Measurements from ENCODE around the gene MAP7. TPM values are rescaled to one million over a fixed set of nuclear protein-coding genes. Genes with fewer than 3 reads are reported as not detected.

MAP7 gene
- total RNA-seq, 2 donors from 2014 or later, result 19.7 to 28.7 TPM

DNA sequence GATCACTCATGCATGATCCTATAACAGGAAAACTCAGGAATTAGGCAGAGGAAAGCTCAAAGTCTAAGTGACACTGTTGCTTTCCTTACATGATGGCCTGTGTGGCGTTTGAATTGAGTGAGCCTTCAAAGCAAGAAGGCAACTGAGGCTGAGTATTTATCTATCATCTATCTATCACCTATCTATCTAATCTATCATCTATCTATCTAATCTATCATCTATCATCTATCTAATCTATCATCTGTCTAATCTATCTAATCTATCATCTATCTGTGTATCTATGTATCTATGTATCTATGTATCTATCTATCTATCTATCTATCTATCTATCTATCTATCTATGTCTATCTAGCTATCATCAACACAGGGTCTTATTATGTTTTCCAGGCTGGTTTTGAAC is 218.8 kb downstream of the MAP7 start:
- ATAC-seq (no peak), DNase-seq (no peak)
- H3K4me1 ChIP-seq, result no peaks in the 10 kb centered on the region
- H3K9me3 ChIP-seq, result no peaks in the 10 kb centered on the region
- intact Hi-C loops (cut with DNase I), result no loop called here
- WGBS, 2 donors, result 67 to 76% methylated on average over 1 of the region's 1 CpG
- no peak overlapping the region for H3K4me3 ChIP-seq
- no peaks in the 10 kb centered on the region for H3K27me3 ChIP-seq
- H3K36me3 ChIP-seq (replicated peaks in 1 of 2; ENCODE audit: insufficient read depth in 1 of 2, low read depth in 2 of 2), result no peaks in the 10 kb centered on the region
- H3K27ac ChIP-seq, result no peak overlapping the region
- TF ChIP-seq, protein P1, sequence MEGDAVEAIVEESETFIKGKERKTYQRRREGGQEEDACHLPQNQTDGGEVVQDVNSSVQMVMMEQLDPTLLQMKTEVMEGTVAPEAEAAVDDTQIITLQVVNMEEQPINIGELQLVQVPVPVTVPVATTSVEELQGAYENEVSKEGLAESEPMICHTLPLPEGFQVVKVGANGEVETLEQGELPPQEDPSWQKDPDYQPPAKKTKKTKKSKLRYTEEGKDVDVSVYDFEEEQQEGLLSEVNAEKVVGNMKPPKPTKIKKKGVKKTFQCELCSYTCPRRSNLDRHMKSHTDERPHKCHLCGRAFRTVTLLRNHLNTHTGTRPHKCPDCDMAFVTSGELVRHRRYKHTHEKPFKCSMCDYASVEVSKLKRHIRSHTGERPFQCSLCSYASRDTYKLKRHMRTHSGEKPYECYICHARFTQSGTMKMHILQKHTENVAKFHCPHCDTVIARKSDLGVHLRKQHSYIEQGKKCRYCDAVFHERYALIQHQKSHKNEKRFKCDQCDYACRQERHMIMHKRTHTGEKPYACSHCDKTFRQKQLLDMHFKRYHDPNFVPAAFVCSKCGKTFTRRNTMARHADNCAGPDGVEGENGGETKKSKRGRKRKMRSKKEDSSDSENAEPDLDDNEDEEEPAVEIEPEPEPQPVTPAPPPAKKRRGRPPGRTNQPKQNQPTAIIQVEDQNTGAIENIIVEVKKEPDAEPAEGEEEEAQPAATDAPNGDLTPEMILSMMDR (IDR thresholded peaks at IDR 0.05), result no peak
- no peak for TF ChIP-seq POLR2A (IDR thresholded peaks at IDR 0.05)

DNA sequence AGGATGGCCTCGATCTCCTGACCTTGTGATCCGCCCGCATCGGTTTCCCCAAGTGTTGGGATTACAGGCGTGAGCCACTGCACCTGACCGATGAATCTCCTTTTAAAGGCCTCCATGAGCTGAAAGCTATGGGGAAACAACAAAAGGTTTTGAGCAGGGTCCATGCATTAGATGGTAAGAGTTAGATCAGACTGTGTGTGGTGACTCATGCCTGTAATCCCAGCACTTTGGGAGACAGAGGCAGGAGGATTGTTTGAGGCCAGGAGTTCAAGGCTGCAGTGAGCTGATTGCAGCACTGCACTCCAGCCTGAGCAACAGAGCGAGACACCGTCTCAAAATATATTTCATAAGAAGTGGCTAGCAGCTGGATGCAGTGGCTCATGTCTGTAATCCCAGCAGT is 219.6 kb downstream of the MAP7 start:
- intact Hi-C loops (cut with DNase I), result no loop called here

DNA sequence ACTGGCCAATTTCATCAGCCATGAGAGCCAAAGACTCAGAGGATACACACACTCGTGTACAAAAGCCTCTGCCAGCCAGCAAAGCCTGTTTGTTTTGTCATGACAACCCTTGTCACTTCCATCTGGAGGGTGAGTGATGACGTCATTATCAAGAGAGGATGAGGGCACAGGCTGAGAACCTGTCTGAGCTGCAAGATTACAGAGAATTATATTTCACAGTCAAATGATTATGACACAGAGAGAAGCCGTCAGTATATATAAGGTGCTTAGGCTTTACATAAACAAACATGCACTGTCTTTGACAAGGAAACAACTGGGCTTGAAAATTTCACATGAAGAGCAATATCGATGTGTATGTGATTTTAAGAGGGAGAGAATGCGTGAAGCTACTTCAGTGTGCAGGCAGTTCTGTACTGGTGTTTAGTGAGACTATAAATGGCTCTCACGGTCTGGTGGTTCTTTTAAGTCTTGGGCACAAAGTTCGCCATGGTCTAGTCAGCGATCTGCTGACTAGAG is 224.1 kb downstream of the MAP7 start:
- Histone ChIP-seq H3K9me3 (no peaks in the 10 kb centered on the region), H3K4me3 (no peak overlapping the region), H3K4me1 (no peaks in the 10 kb centered on the region), H3K27me3 (no peaks in the 10 kb centered on the region), H3K27ac (no peak overlapping the region), H3K36me3 (replicated peaks in 1 of 2; ENCODE audit: insufficient read depth in 1 of 2, low read depth in 2 of 2) (no peaks in the 10 kb centered on the region)
- peak in 1 of 4 donors; percentile 24 for DNase-seq
- TF ChIP-seq, protein P1 (IDR thresholded peaks at IDR 0.05), result no peak
- TF ChIP-seq POLR2A (IDR thresholded peaks at IDR 0.05), result no peak
- WGBS, 2 donors, result 63 to 69% methylated on average over 8 of the region's 8 CpGs
- ATAC-seq, result peak; percentile 35
- intact Hi-C loops (cut with DNase I), result no loop called here

More for the DNA sequence above, 219.6 kb downstream of the MAP7 start:
- TF ChIP-seq, protein P1 (IDR thresholded peaks at IDR 0.05), result no peak
- no peak for TF ChIP-seq POLR2A (IDR thresholded peaks at IDR 0.05)
- ATAC-seq (no peak), DNase-seq (no peak)
- no peaks in the 10 kb centered on the region for H3K9me3 ChIP-seq
- WGBS, 2 donors, result 88 to 93% methylated on average over 6 to 8 of the region's 8 CpGs
- no peaks in the 10 kb centered on the region for H3K36me3 ChIP-seq (replicated peaks in 1 of 2; ENCODE audit: insufficient read depth in 1 of 2, low read depth in 2 of 2)
- H3K27ac ChIP-seq, result no peak overlapping the region
- H3K27me3 ChIP-seq, result no peaks in the 10 kb centered on the region
- no peaks in the 10 kb centered on the region for H3K4me1 ChIP-seq
- no peak overlapping the region for H3K4me3 ChIP-seq

DNA sequence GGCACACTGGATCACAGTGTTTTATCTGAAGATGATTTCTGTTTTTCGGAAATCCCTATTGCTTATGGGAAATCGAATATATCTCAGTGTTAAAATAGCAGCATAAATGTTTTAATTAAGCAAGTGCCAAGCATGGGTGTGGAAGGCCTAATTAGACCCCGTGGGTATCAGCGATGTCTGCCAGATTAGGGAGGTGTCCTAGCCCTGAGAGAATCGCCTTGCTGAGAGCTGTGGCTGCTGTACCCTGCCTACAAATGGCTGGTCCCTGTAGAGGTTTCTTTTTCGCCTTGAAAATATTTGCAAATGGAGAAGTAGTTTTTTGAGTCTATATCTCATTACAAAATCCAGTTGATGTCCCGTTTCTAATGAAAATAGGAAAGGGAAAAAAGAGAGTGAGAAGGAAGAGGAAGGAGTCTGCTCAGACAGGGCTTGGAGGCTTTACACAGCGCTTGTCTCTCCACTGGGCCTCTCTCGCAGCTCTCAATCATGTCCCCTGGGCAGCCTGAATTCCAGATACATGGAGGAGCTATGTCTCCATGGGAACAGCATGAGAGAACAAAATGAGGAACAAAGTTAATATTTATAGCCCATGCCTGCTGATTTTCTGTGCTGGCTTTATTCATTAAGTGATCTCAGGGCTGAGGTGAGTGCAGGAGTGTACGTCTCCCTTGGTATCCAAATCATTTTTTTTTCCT is 225.4 kb downstream of the MAP7 start:
- no peak overlapping the region for H3K27ac ChIP-seq
- TF ChIP-seq, protein P1 (IDR thresholded peaks at IDR 0.05), result no peak
- no peak for TF ChIP-seq POLR2A (IDR thresholded peaks at IDR 0.05)
- no peak overlapping the region for H3K4me3 ChIP-seq
- no peaks in the 10 kb centered on the region for H3K27me3 ChIP-seq
- no peaks in the 10 kb centered on the region for H3K4me1 ChIP-seq
- WGBS, 2 donors, result 66 to 70% methylated on average over 10 of the region's 10 CpGs
- H3K36me3 ChIP-seq (replicated peaks in 1 of 2; ENCODE audit: insufficient read depth in 1 of 2, low read depth in 2 of 2), result no peaks in the 10 kb centered on the region
- no peaks in the 10 kb centered on the region for H3K9me3 ChIP-seq
- intact Hi-C loops (cut with DNase I), result no loop called here
- DNase-seq, result peak in 2 of 4 donors; percentile 20 to 28
- peak; percentile 68 for ATAC-seq
